Measurements from ENCODE around the gene RBM33. TPM values are rescaled to one million over a fixed set of nuclear protein-coding genes. Genes with fewer than 3 reads are reported as not detected.
A peak's percentile ranks its signal among the peaks of the same experiment; 100 is the strongest.

The RBM33 gene
- total and polyA plus RNA-seq, 2 experiments from 2014 or later = 51.1 to 53.5 TPM

DNA sequence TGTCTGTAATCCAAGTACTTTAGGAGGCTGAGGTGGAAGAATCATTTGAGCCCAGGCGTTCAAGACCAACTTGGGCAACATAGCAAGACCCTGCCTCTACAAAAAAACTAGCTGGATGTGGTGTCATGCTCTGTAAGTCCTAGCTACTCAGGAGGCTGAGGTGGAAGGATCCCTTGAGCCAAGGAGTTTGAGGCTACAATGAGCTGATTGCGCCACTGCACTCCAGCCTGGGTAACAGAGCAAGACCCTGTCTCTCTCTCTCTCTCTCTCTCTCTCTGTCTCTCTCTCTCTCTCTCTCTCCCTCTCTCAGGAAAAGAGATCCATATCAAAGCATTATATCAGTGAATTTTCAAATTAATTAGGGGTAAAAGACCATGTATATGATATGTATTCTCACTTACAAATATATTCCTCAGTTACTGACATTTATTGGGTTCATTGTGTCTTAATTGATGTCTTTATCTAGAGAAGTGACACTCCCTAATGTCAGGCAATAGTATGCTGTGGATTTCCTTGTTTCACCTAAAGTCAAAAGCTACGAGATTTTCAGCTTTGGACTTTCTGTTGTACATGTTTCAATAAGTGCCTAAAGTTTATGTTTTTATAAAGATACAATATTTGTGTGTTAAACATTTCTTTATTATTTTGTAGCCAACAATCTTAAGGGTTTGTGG lies 91.1 kb downstream of the RBM33 start:
- Histone ChIP-seq H3K27me3 (no peaks in the 10 kb centered on the region), H3K4me3 (no peak overlapping the region), H3K4me1 (ENCODE audit: low read depth) (peaks cover 5% of the 10 kb centered on the region), H3K36me3 (peaks cover 18% of the 10 kb centered on the region), H3K27ac (no peak overlapping the region), H3K9me3 (ENCODE audit: low read depth) (no peaks in the 10 kb centered on the region)
- TF ChIP-seq, protein P1, sequence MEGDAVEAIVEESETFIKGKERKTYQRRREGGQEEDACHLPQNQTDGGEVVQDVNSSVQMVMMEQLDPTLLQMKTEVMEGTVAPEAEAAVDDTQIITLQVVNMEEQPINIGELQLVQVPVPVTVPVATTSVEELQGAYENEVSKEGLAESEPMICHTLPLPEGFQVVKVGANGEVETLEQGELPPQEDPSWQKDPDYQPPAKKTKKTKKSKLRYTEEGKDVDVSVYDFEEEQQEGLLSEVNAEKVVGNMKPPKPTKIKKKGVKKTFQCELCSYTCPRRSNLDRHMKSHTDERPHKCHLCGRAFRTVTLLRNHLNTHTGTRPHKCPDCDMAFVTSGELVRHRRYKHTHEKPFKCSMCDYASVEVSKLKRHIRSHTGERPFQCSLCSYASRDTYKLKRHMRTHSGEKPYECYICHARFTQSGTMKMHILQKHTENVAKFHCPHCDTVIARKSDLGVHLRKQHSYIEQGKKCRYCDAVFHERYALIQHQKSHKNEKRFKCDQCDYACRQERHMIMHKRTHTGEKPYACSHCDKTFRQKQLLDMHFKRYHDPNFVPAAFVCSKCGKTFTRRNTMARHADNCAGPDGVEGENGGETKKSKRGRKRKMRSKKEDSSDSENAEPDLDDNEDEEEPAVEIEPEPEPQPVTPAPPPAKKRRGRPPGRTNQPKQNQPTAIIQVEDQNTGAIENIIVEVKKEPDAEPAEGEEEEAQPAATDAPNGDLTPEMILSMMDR (IDR thresholded peaks at IDR 0.05; ENCODE audit: low read depth, low read length) = no peak
- DNase-seq (ENCODE audit: low read depth in 1 of 2, low spot score in 1 of 2) = no peak

DNA sequence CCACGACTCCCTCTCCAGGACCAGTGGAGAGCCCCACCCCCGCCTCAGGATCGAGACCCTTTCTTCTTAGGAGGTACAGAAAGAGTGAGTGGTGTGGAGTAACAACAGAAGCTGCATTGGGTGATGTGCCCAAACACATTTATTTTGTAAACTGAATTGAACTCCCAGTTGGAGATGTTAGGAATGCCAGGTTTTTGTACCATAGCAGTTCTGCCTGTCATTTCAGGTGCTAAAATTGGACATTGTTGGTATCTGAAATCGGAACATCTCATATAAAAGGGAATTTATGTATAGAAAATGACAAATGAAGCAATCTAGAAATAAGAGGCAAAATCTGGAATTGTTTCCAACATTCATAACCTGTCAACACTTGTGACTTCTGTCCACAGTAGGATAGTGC lies 93.1 kb downstream of the RBM33 start:
- Histone ChIP-seq H3K9me3 (ENCODE audit: low read depth) (no peaks in the 10 kb centered on the region), H3K27me3 (no peaks in the 10 kb centered on the region), H3K36me3 (peaks cover 31% of the 10 kb centered on the region), H3K27ac (no peak overlapping the region), H3K4me1 (ENCODE audit: low read depth) (no peaks in the 10 kb centered on the region), H3K4me3 (no peak overlapping the region)
- DNase-seq (ENCODE audit: low read depth in 1 of 2, low spot score in 1 of 2) = no peak
- TF ChIP-seq, protein P1 (IDR thresholded peaks at IDR 0.05; ENCODE audit: low read depth, low read length) = no peak

DNA sequence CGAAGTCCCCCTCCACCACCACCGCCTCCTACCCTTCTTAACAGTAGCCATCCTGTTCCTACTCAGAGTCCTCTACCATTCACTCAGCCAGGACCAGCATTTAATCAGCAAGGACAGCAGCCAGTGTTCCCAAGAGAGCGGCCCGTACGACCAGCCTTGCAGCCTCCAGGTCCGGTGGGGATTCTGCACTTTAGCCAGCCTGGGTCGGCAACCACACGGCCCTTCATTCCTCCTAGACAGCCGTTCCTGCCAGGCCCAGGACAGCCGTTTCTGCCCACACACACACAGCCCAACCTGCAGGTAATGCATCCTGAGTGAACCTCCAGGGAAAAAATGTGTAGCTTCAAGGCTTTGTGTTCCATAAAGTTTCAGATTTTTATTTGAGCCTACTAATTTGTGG lies 93.6 kb downstream of the RBM33 start:
- no peaks in the 10 kb centered on the region for H3K9me3 ChIP-seq (ENCODE audit: low read depth)
- TF ChIP-seq, protein P1 (IDR thresholded peaks at IDR 0.05; ENCODE audit: low read depth, low read length) = no peak
- H3K4me1 ChIP-seq (ENCODE audit: low read depth) = no peaks in the 10 kb centered on the region
- H3K4me3 ChIP-seq = no peak overlapping the region
- H3K36me3 ChIP-seq = peaks cover 33% of the 10 kb centered on the region
- DNase-seq (ENCODE audit: low read depth in 1 of 2, low spot score in 1 of 2) = no peak
- H3K27ac ChIP-seq = no peak overlapping the region
- H3K27me3 ChIP-seq = no peaks in the 10 kb centered on the region

DNA sequence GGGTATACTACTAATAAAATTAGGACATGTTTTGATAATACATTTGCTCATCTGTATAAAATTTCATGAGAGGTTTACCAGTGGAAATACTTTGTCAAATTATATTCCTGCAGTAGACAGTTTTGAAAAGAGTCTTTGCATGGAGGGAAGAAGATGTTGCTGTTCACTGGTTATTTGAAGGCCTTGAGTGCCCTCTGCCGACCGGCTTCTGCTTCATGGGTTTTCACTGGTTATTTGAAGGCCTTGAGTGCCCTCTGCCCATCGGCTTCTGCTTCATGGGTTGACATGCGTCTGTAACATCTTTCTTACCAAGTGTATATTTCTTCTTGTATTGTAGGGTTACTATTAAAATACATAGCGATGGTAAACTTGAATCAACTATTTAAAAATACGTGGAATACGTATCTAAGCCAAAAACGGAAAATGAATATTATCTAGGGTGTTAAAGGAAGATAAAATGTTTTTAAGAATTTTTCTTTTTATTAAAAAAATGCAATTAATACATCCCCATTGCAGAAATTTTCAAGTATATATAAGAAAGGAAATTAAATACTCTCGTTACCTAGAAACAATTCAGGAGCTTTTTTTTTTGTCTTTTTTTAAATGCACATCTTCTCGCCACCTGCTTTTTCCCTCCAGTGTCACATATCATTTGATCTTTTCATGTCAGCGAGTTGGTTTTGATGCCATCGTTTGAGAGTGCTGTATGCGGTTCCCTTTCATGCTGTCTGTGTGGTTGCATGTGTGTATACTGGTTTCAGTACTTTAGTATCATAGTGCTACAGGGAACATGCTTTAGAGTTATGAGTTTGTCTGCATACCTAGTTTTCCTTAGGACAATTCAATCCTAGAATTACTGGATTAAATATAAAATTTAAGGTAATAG lies 94.4 kb downstream of the RBM33 start:
- H3K36me3 ChIP-seq = peaks cover 39% of the 10 kb centered on the region
- H3K4me1 ChIP-seq (ENCODE audit: low read depth) = no peaks in the 10 kb centered on the region
- H3K4me3 ChIP-seq = no peak overlapping the region
- H3K27ac ChIP-seq = no peak overlapping the region
- no peaks in the 10 kb centered on the region for H3K27me3 ChIP-seq
- peak; percentile 75 to 83 for DNase-seq (ENCODE audit: low read depth in 1 of 2, low spot score in 1 of 2)
- no peaks in the 10 kb centered on the region for H3K9me3 ChIP-seq (ENCODE audit: low read depth)
- TF ChIP-seq, protein P1 (IDR thresholded peaks at IDR 0.05; ENCODE audit: low read depth, low read length) = peak; percentile 57

DNA sequence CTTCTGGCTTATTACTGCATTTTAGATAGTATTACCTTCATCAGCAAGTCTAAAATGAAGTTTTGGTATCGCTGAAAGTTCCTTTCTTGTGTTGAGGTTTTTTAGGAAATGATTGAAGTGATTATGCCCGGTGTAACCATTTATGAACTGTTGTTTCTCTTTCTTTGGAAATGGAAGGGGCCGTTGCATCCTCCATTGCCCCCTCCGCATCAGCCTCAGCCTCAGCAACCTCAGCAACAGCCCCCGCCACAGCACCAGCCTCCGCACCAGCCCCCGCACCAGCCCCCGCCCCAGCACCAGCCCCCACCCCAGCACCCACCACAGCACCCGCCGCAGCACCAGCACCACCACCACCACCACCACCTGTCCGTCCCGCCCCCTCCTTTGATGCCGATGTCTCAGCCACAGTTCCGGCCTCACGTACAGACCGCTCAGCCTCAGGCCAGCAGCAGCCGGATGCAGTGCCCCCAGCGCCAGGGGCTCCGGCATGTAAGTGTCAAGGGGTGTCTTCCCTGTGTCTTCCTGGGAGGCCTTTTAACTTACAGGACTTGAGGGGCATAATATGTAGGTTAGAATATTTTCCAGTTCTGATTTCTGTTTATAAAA lies 95.2 kb downstream of the RBM33 start:
- no peaks in the 10 kb centered on the region for H3K9me3 ChIP-seq (ENCODE audit: low read depth)
- no peaks in the 10 kb centered on the region for H3K27me3 ChIP-seq
- no peak overlapping the region for H3K27ac ChIP-seq
- peaks cover 42% of the 10 kb centered on the region for H3K36me3 ChIP-seq
- TF ChIP-seq, protein P1 (IDR thresholded peaks at IDR 0.05; ENCODE audit: low read depth, low read length) = no peak
- no peaks in the 10 kb centered on the region for H3K4me1 ChIP-seq (ENCODE audit: low read depth)
- no peak overlapping the region for H3K4me3 ChIP-seq
- DNase-seq (ENCODE audit: low read depth in 1 of 2, low spot score in 1 of 2) = no peak
